GF-D8 (cell line): ENCODE data around the gene FBXL5.

Source experiments
- DNase-seq: peaks from one replicate; lab custom pipeline; 2025; lab: John Stamatoyannopoulos, UW

The FBXL5 gene

GRCh38 chr4:15655223-15656037 lies at the start of gene FBXL5:
Gene FBXL5 (minus strand): TSS chr4:15655357. CDS start chr4:15655287, 70 bp downstream.
- peak; percentile 50 for DNase-seq

- no peak for DNase-seq
Observed at GRCh38 chr4:15704129-15704528, 49.0 kb upstream of the FBXL5 start.

- DNase-seq, result no peak
Observed at GRCh38 chr4:15703439-15703838, 48.3 kb upstream of the FBXL5 start.

- DNase-seq, result no peak
Observed at GRCh38 chr4:15702941-15703403, 47.8 kb upstream of the FBXL5 start, which contains the start of gene BST1. Gene BST1 (plus strand): TSS chr4:15703065. CDS start chr4:15703145, 80 bp downstream.

GRCh38 chr4:15696866-15697265 lies 41.7 kb upstream of the FBXL5 start:
- no peak for DNase-seq

- DNase-seq, result no peak
Observed at GRCh38 chr4:15695729-15696128, 40.6 kb upstream of the FBXL5 start.

GRCh38 chr4:15695240-15695699 lies 40.1 kb upstream of the FBXL5 start:
- no peak for DNase-seq

GRCh38 chr4:15694431-15694830 lies 39.3 kb upstream of the FBXL5 start:
- DNase-seq, result no peak

- no peak for DNase-seq
Observed at GRCh38 chr4:15692602-15693001, 37.4 kb upstream of the FBXL5 start.

- DNase-seq, result no peak
Observed at GRCh38 chr4:15691346-15692135, 36.4 kb upstream of the FBXL5 start.

- peak; percentile 63 for DNase-seq
Observed at GRCh38 chr4:15690020-15690809, 35.1 kb upstream of the FBXL5 start.

- DNase-seq, result peak; percentile 73
Observed at GRCh38 chr4:15689540-15689939, 34.4 kb upstream of the FBXL5 start.

- no peak for DNase-seq
Observed at GRCh38 chr4:15688051-15688450, 32.9 kb upstream of the FBXL5 start.

GRCh38 chr4:15684498-15684897 lies 29.3 kb upstream of the FBXL5 start:
- no peak for DNase-seq

- peak; percentile 51 for DNase-seq
Observed at GRCh38 chr4:15683143-15683495, 28.0 kb upstream of the FBXL5 start.

- peak; percentile 60 for DNase-seq
Observed at GRCh38 chr4:15682242-15683142, 27.3 kb upstream of the FBXL5 start.

GRCh38 chr4:15681372-15682241 lies 26.4 kb upstream of the FBXL5 start, which contains the start of gene FAM200B:
Gene FAM200B (plus strand): TSS chr4:15681827. CDS start chr4:15686978, 5,151 bp downstream.
- DNase-seq, result peak; percentile 95

- DNase-seq, result no peak
Observed at GRCh38 chr4:15681067-15681371, 25.9 kb upstream of the FBXL5 start.

- DNase-seq, result no peak
Observed at GRCh38 chr4:15677507-15677988, 22.4 kb upstream of the FBXL5 start.

GRCh38 chr4:15676899-15677298 lies 21.7 kb upstream of the FBXL5 start:
- no peak for DNase-seq
